GM18505 (cell line): ENCODE data around the gene CACNA2D3.

Experiments used
- ATAC-seq: cut with Tn5 transposase; IDR thresholded peaks from one replicate; pipeline ENCODE4 v1.9.1; 2021; ENCODE audit not compliant: unreplicated experiment
- POLR2A ChIP-seq: IDR thresholded peaks from 4 replicates; pipeline ENCODE4 v1.6.1; 2011; ENCODE audit warnings: borderline replicate concordance; ENCODE audit not compliant: insufficient read depth, insufficient read length; ENCODE audit errors: extremely low read depth

The CACNA2D3 gene

DNA sequence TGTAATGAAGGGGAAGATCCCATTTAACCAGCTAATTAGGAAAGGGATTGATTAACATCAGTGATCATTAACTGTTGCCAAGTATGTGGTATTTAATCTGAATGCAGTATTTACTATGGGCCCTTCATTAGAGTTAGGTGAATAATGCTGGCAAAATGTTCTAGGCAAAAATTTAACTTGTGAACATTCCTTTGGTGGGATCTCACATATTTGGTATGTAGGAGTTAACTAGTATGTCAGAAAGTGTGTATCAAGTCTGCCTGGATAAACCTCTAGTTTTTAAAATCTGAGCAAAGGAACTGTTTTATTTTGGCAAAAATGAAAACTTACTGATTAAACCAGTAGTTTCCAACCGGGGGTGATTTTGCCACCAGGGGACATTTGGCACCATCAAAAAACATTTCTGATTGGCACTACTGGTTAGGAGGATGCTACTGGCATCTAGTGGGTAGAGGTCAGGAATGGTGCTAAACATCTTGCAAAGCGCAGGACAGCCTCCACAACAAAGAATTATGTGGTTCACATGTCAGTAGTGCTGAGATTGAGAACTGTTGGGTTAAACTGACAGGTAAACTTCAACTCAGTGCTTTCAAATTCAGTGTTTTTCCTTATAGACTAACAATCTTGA lies 783.0 kb downstream of the CACNA2D3 start:
- no peak for ATAC-seq
- no peak for TF ChIP-seq POLR2A

DNA sequence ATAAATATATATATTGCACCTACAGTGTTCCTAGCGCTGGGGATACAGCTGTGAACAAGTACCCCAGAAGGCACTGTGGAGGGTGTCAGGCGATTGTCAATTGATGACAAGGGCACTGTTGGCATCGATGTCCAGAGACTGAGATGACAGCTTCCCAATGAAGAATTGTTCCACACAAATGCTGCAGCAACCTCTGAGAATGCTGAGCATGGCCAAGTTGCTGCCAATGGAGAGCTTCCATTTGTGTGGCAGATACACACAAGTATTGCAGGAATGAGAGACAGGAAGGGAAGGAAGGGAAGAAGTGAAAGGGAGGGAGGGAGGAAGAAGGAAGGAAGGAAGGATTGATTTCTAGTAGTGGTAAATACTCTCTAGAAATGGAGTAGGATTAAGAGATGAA lies 783.6 kb downstream of the CACNA2D3 start:
- TF ChIP-seq POLR2A, result no peak
- no peak for ATAC-seq

- ATAC-seq, result no peak
- no peak for TF ChIP-seq POLR2A
Measured at GRCh38 chr3:54906763-54907162, 784.4 kb downstream of the CACNA2D3 start.

DNA sequence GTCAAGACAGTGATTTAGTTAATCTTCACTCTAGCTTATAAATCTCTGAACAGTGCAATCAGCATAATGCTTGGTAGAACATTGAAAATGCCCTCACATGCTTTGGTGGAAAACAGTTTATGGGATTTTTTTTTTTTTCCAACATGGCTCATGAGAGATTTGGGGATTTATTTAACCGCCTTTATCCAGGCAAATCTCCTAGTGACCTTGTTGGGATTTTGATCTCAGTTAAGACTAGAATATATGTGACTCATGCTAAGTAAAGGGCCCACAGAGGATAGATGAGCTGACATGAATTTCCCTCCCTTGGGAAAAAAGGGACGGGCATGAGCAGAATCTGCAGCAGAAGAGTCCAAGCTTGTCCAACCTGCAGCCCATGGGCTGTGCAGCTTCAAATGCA lies 786.8 kb downstream of the CACNA2D3 start:
- no peak for ATAC-seq
- no peak for TF ChIP-seq POLR2A

DNA sequence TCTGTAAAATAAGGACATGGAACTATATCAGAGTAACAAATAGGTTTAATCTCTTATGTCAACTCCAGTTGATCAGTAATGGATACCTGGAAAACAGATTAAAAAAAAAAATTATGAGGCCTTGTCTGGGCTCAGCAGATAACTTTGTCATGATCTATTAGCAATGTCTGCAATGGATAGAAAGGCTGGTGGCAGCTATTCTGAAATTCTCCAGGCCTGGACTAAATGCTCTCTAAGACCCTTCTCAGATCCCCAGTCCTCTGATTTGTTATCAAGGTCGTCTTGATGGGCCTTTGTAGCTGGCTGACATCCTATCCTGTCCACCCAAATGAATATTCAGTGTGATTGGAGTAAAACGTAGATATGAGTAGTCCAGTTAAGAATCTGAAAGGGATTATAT lies 791.8 kb downstream of the CACNA2D3 start:
- TF ChIP-seq POLR2A, result no peak
- ATAC-seq, result no peak

DNA sequence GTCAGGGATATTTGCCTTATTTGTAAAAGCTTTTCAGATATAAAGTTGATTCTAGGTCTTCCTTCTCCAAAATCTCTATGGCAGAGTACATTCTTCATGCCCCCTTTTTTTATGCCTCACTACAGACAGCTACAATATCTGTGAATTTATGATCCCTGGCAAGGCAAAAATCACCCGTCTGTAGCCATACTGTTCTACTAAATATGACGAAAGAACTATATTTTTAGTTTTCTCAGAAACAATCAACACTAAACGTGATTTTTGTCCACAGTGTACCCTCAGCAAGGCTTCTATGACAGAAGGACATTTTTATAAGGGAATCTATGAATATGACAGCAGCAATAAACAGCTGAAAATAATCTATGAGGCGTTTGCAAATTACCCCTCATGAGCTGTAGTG lies 792.8 kb downstream of the CACNA2D3 start:
- TF ChIP-seq POLR2A, result no peak
- no peak for ATAC-seq

DNA sequence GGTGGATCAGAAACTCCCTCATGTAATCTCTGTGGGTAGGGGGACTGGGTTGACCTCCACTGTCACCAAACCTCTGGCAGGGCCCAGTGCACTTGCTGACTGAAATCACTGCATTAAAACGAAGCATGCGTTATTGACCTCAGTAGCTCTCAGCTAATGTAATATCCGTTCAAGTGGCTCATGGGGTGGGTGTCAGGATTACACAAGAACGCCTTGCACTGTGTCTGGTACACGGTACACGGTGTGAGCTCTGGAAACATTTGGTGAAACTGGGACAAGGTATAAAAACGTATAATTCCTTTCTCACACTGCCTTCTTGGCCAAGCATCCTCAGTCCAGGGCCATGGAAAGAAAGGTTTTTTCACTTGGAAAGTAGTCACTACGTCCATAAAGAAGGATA lies 793.6 kb downstream of the CACNA2D3 start:
- ATAC-seq, result no peak

DNA sequence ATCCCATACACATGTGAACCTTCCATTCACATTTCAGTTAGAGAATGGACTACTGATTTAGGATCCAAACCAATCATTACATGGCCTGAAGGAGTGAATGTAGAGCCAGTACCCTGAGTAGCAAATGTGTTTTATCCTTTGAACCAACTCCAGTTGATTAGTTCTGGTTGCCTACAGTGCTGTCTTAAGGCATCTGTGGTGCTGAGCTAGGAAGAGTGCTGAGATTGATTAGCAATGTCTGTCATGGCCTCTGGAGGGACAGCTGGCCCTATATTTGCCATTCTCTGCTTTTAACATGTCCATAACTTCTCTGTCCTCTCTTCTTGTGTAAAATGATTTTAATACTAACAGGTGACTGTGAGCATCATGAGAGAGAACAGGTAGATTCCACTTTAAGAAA lies 794.4 kb downstream of the CACNA2D3 start:
- TF ChIP-seq POLR2A, result no peak
- ATAC-seq, result no peak

More for the DNA sequence above, 793.6 kb downstream of the CACNA2D3 start:
- TF ChIP-seq POLR2A, result no peak

GRCh38 chr3:54917174-54917573 lies 794.8 kb downstream of the CACNA2D3 start:
- TF ChIP-seq POLR2A, result no peak
- ATAC-seq, result no peak

DNA sequence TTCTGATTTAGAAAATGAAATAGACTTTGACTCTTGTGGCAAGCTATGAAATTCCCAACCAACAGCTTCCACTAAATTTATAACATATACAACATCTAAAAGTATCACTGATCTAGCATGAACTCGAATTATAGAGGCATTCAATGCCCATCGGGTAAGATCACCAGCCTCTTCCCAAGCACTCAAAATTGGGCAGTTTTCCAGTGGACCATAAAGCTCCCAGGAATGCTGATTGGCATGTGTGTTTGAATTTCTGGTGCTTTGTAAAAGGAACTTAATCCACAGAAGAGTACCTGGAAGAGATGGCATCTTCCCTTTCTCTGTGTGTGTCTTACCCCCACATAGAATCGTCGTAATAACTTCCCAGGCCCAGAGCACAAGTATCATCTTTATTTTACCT lies 795.5 kb downstream of the CACNA2D3 start:
- no peak for TF ChIP-seq POLR2A
- no peak for ATAC-seq

GRCh38 chr3:54918516-54918915 lies 796.2 kb downstream of the CACNA2D3 start:
- ATAC-seq, result no peak
- no peak for TF ChIP-seq POLR2A

DNA sequence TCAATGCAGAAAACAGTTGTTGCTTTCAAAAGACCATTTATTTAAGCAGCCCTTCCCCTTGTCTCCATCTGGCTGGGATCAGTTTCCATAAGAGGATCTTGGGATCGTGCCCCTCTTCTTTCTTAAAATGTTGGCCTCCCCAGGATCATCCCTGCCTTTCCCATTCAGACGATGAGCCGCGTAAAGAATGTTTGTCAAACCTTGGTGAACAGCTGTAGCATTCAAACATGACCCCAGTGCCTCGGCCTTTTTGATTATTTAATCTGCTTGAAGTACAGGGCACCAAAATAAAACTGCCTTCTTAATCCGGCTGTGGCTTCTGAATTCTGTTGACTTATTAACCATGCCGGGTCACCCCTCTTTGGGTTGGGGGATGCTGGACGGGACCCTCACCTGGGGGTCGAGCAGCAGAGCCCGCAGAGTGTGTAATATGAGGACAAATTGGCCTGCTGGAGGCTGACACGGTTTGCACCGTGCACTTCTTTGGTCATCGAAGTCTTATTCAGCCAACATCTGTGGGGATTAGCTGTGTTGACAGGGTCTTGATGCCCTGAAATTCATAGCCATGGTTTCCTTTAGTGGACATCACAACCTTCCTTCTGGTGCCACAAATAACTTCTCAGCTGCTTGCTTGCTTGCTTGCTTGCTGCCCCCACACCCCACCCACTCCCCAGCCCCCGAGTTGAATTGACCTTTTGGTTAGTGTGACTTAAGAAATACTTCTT lies 805.9 kb downstream of the CACNA2D3 start, which contains the start of gene LRTM1:
LRTM1 (minus strand) TSS at position 14 of the 725 bp plus-strand sequence. CDS start 148 bp downstream, outside the sequence.
- TF ChIP-seq POLR2A, result no peak
- no peak for ATAC-seq

GRCh38 chr3:54931182-54931581 lies 808.8 kb downstream of the CACNA2D3 start:
- no peak for TF ChIP-seq POLR2A
- no peak for ATAC-seq

GRCh38 chr3:54932606-54933005 lies 810.3 kb downstream of the CACNA2D3 start:
- ATAC-seq, result no peak
- no peak for TF ChIP-seq POLR2A

DNA sequence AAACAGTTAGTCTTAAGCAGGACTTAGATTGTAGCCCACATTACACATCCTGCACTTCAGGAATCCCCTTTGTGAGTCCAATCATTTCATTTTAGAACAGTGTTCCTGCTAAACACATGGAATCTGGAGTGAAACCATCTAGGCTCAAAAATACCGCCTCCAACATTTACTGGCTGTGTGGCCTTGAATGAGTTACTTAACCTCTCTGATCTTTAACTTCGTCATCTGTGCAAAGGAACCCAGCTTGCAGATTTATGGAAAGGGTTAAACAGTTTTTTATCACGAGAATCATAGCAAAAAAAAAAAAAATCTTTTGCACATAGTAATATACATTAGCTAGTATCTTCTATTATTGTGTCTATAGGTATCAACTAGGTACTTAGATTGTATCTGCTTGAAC lies 813.5 kb downstream of the CACNA2D3 start:
- no peak for ATAC-seq
- TF ChIP-seq POLR2A, result no peak

DNA sequence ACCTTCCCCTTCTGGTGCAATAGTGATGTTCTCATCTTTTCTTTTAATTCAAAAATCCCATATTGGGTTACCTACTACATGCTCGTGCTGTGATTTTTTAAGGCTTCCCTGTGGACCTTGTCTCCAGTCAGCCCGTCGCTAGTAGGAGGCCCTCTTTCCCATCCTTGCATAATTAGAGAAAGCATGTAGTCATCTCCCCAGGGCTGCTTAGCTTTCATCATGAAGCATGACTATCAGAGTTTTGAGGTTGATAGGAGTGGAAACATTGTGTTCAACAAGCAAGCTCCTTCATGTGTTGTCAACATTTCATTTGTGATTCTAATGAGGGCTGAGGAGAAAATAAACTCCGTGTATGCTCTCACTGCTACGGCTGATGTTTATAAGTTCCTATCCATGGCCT lies 814.2 kb downstream of the CACNA2D3 start:
- no peak for ATAC-seq
- no peak for TF ChIP-seq POLR2A
